Measurements from ENCODE around the gene GALNS. TPM values are rescaled to one million over a fixed set of nuclear protein-coding genes. Genes with fewer than 3 reads are reported as not detected.

The GALNS gene
- total RNA-seq, 2 donors from 2014 or later = 24.8 to 38.7 TPM

GRCh38 chr16:88871349-88871702 lies 14.6 kb upstream of the GALNS start:
- DNase-seq (ENCODE audit: low spot score) (no peak), ATAC-seq (ENCODE audit: insufficient number of reproducible peaks, low FRiP score, low read depth) (no peak)
- Histone ChIP-seq H3K9me3 (no peaks in the 10 kb centered on the region), H3K4me1 (ENCODE audit: control insufficient read depth in 1 of 2, low read depth in 2 of 2) (no peaks in the 10 kb centered on the region), H3K4me3 (no peak overlapping the region), H3K27ac (no peak overlapping the region), H3K27me3 (replicated peaks; ENCODE audit: insufficient read depth) (no peaks in the 10 kb centered on the region), H3K36me3 (no peaks in the 10 kb centered on the region)
- TF ChIP-seq CTCF (IDR thresholded peaks at IDR 0.05) = no peak

GRCh38 chr16:88870608-88871348 lies 14.0 kb upstream of the GALNS start:
- Histone ChIP-seq H3K4me3 (no peak overlapping the region), H3K36me3 (no peaks in the 10 kb centered on the region), H3K27ac (no peak overlapping the region), H3K27me3 (replicated peaks; ENCODE audit: insufficient read depth) (no peaks in the 10 kb centered on the region), H3K4me1 (ENCODE audit: control insufficient read depth in 1 of 2, low read depth in 2 of 2) (no peaks in the 10 kb centered on the region), H3K9me3 (no peaks in the 10 kb centered on the region)
- no peak for DNase-seq (ENCODE audit: low spot score)
- no peak for ATAC-seq (ENCODE audit: insufficient number of reproducible peaks, low FRiP score, low read depth)
- no peak for TF ChIP-seq CTCF (IDR thresholded peaks at IDR 0.05)

- Histone ChIP-seq H3K9me3 (no peaks in the 10 kb centered on the region), H3K36me3 (no peaks in the 10 kb centered on the region), H3K27ac (no peak overlapping the region), H3K27me3 (replicated peaks; ENCODE audit: insufficient read depth) (no peaks in the 10 kb centered on the region), H3K4me1 (ENCODE audit: control insufficient read depth in 1 of 2, low read depth in 2 of 2) (no peaks in the 10 kb centered on the region), H3K4me3 (no peak overlapping the region)
- DNase-seq (ENCODE audit: low spot score) = no peak
- no peak for ATAC-seq (ENCODE audit: insufficient number of reproducible peaks, low FRiP score, low read depth)
- no peak for TF ChIP-seq CTCF (IDR thresholded peaks at IDR 0.05)
Observed at GRCh38 chr16:88869673-88869980, 12.9 kb upstream of the GALNS start.

DNA sequence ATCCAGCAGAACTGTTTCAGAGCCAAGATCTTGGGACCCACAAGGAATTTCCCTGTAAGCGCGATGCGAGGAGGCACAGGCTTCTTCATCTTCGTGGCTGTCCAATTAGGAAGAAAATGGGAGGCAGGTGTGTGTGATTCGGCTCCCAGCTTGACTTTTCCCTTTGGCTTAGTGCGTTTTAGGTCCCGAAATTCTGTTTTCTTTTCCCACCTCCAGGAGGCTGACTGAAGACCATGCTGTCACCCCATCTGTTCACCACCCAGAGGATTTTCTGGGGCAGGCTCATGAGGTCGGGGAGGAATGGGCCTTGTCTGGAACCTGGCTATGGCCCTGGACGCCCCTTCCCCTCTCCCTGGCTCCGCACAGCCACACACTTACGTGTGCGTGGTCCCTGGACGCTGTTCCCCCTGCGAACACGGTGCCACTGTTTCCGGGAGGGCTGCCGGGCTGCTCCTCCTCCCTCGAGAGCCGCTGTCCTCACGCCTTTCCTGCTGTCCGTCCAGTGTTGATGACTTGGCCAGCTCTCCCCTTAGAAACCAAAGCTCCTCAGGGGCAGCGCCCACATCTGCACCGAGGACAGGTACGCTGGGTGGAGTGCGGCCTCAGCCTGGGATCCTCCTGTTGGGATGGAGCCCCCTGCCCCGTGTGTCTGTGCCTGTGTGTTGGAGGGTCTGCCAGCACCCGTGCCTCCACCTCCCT lies 12.4 kb upstream of the GALNS start:
- H3K9me3 ChIP-seq = no peaks in the 10 kb centered on the region
- H3K4me3 ChIP-seq = no peak overlapping the region
- H3K27me3 ChIP-seq (replicated peaks; ENCODE audit: insufficient read depth) = no peaks in the 10 kb centered on the region
- TF ChIP-seq CTCF (IDR thresholded peaks at IDR 0.05) = no peak
- H3K27ac ChIP-seq = no peak overlapping the region
- DNase-seq (ENCODE audit: low spot score) (no peak), ATAC-seq (ENCODE audit: insufficient number of reproducible peaks, low FRiP score, low read depth) (no peak)
- no peaks in the 10 kb centered on the region for H3K36me3 ChIP-seq
- no peaks in the 10 kb centered on the region for H3K4me1 ChIP-seq (ENCODE audit: control insufficient read depth in 1 of 2, low read depth in 2 of 2)

DNA sequence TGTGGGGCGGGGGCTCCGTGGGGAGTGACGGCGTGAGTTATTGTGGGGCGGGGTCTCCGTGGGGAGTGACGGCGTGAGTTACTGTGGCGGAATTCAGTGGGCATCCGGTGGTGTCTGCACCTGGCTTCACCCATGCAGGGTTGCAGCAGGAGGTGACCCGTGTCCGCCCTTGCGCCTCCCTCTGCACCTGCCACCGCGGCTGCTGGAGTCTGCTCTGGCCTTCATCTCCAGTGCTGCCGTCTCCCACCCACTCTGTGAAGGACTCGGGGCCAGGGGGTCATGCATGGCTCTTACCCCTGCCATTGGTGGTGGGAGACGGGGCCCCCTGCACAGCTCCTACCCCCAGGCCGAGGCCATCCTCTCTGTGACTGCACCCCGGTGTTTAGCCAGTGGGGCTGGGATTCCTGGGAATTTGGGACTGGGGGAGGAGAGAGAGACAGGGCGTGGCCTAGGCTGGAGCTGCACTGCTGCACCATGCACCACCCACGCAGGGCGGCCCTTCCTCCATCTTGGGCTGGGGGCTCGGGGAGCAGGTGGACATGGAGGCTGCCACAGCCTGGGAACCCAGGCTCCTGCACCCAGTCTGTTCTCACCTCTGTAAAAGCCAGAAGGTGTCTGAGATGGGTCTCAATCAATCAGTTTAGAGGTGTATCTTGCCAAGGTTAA lies 11.0 kb upstream of the GALNS start:
- Histone ChIP-seq H3K4me3 (no peak overlapping the region), H3K27me3 (replicated peaks; ENCODE audit: insufficient read depth) (no peaks in the 10 kb centered on the region), H3K4me1 (ENCODE audit: control insufficient read depth in 1 of 2, low read depth in 2 of 2) (no peaks in the 10 kb centered on the region), H3K27ac (no peak overlapping the region), H3K36me3 (peaks cover 4% of the 10 kb centered on the region), H3K9me3 (no peaks in the 10 kb centered on the region)
- DNase-seq (ENCODE audit: low spot score) = no peak
- no peak for TF ChIP-seq CTCF (IDR thresholded peaks at IDR 0.05)
- ATAC-seq (ENCODE audit: insufficient number of reproducible peaks, low FRiP score, low read depth) = no peak
